SU-DHL-6 (cell line): ENCODE results near the gene L3MBTL4.
"Not testable (repeated sequence)": the region's sequence is repeated elsewhere in the genome, so short reads cannot be mapped to it uniquely, and the experiment has no call there.

Source experiments
- H2AFZ ChIP-seq: fragments of 200-600 bp; sonication (generic); 2 replicates; pipeline ENCODE4 v1.6.1; 2014; ENCODE audit warnings: low read depth, mild to moderate bottlenecking, moderate library complexity, mixed read lengths, antibody characterized with exemption, low read length; ENCODE audit not compliant: severe bottlenecking
- H3F3A ChIP-seq: fragments of 200-600 bp; shearing (Covaris generic); 2 replicates; pipeline ENCODE4 v1.6.0; 2016; ENCODE audit warnings: antibody characterized with exemption, mild to moderate bottlenecking; ENCODE audit not compliant: insufficient read depth
- H3K27ac ChIP-seq: fragments of 200-600 bp; sonication (generic); 2 replicates; pipeline ENCODE4 v1.5.1; 2016; ENCODE audit warnings: low read depth, mild to moderate bottlenecking, low read length, moderate library complexity, mixed read lengths
- H3K27me3 ChIP-seq: fragments of 200-600 bp; sonication (generic), shearing (Covaris generic); 2 replicates; pipeline ENCODE4 v1.6.0; 2014; ENCODE audit warnings: mild to moderate bottlenecking, low read length
- H3K36me3 ChIP-seq: fragments of 200-600 bp; sonication (generic); 2 replicates; pipeline ENCODE4 v1.6.1; 2014; ENCODE audit warnings: mild to moderate bottlenecking, low read length, mixed read lengths
- H3K4me2 ChIP-seq: fragments of 300-600, 200-600 bp; shearing (Covaris generic), sonication (generic); 2 replicates; pipeline ENCODE4 v1.6.0; 2014; ENCODE audit warnings: low read length, low read depth, mild to moderate bottlenecking; ENCODE audit not compliant: poor library complexity, severe bottlenecking
- H3K4me3 ChIP-seq: fragments of 200-600 bp; sonication (generic); 2 replicates; pipeline ENCODE4 v1.5.1; 2014; ENCODE audit warnings: antibody characterized with exemption, low read length, mild to moderate bottlenecking, mixed read lengths; ENCODE audit not compliant: insufficient read depth, poor library complexity, severe bottlenecking
- H3K79me2 ChIP-seq: fragments of 200-600 bp; sonication (generic); 2 replicates; pipeline ENCODE4 v1.6.1; 2014; ENCODE audit warnings: mild to moderate bottlenecking, low read length, moderate library complexity; ENCODE audit not compliant: insufficient read depth
- H3K9ac ChIP-seq: fragments of 200-600 bp; sonication (generic); 2 replicates; pipeline ENCODE4 v1.7.0; 2014; ENCODE audit warnings: mild to moderate bottlenecking, low read length
- H3K9me2 ChIP-seq: fragments of 200-600 bp; sonication (generic); replicated peaks from 2 replicates; pipeline ENCODE4 v1.6.1; 2014; ENCODE audit warnings: low read length; ENCODE audit not compliant: insufficient read depth
- H3K9me3 ChIP-seq: fragments of 200-600 bp; sonication (generic); 2 replicates; pipeline ENCODE4 v1.6.1; 2014; ENCODE audit warnings: low read length, mixed read lengths; ENCODE audit not compliant: insufficient read depth
- H4K20me1 ChIP-seq: fragments of 200-600 bp; sonication (generic); 2 replicates; pipeline ENCODE4 v1.6.1; 2014; ENCODE audit warnings: low read depth, mild to moderate bottlenecking, antibody characterized with exemption, low read length, moderate library complexity, mixed read lengths
- CTCF ChIP-seq: fragments of 200-600 bp; sonication (generic); IDR thresholded peaks from one replicate; pipeline ENCODE4 v1.5.1; 2017; ENCODE audit warnings: antibody characterized with exemption, mild to moderate bottlenecking, low read length, moderate library complexity; ENCODE audit not compliant: insufficient read depth, poor library complexity, severe bottlenecking
- EZH2phosphoT487 ChIP-seq: fragments of 200-600 bp; sonication (generic), shearing (Covaris generic); conservative IDR thresholded peaks from 2 replicates; pipeline ENCODE4 v1.6.1; 2018; ENCODE audit warnings: mild to moderate bottlenecking, antibody characterized with exemption, low read length, moderate library complexity, mixed read lengths

Gene L3MBTL4

GRCh38 chr18:6266212-6266611 lies 148.5 kb downstream of the L3MBTL4 start:
- no peak overlapping the region for H3K9ac ChIP-seq

GRCh38 chr18:6261938-6262337 lies 152.8 kb downstream of the L3MBTL4 start:
- H3K4me2 ChIP-seq, result no peak overlapping the region
- TF ChIP-seq CTCF (no peak), EZH2phosphoT487 (no peak)

More at GRCh38 chr18:6266212-6266611, 148.5 kb downstream of the L3MBTL4 start:
- H3K9me2 ChIP-seq, result no peaks in the 10 kb centered on the region
- H3F3A ChIP-seq, result no peaks in the 10 kb centered on the region
- no peaks in the 10 kb centered on the region for H3K9me3 ChIP-seq
- no peak overlapping the region for H3K4me2 ChIP-seq
- H3K79me2 ChIP-seq, result no peaks in the 10 kb centered on the region
- no peak for TF ChIP-seq CTCF
- no peaks in the 10 kb centered on the region for H4K20me1 ChIP-seq
- H3K27ac ChIP-seq, result no peak overlapping the region
- no peak overlapping the region for H3K4me3 ChIP-seq
- H3K27me3 ChIP-seq, result no peaks in the 10 kb centered on the region
- no peak overlapping the region for H2AFZ ChIP-seq
- no peaks in the 10 kb centered on the region for H3K36me3 ChIP-seq

GRCh38 chr18:6259324-6259723 lies 155.4 kb downstream of the L3MBTL4 start:
- H3K4me3 ChIP-seq, H3K27ac ChIP-seq, H3F3A ChIP-seq, H3K9me2 ChIP-seq, H2AFZ ChIP-seq, H3K79me2 ChIP-seq, H3K9me3 ChIP-seq, H3K36me3 ChIP-seq, H3K4me2 ChIP-seq, H3K27me3 ChIP-seq, H3K9ac ChIP-seq, H4K20me1 ChIP-seq: not testable (repeated sequence)

More at GRCh38 chr18:6261938-6262337, 152.8 kb downstream of the L3MBTL4 start:
- no peaks in the 10 kb centered on the region for H3K79me2 ChIP-seq
- H2AFZ ChIP-seq, result no peak overlapping the region
- no peak overlapping the region for H3K9ac ChIP-seq
- H3K9me3 ChIP-seq, result no peaks in the 10 kb centered on the region
- no peaks in the 10 kb centered on the region for H3K9me2 ChIP-seq
- no peak overlapping the region for H3K4me3 ChIP-seq
- no peaks in the 10 kb centered on the region for H3K36me3 ChIP-seq
- H3K27me3 ChIP-seq, result no peaks in the 10 kb centered on the region
- no peaks in the 10 kb centered on the region for H4K20me1 ChIP-seq
- no peak overlapping the region for H3K27ac ChIP-seq
- H3F3A ChIP-seq, result no peaks in the 10 kb centered on the region

GRCh38 chr18:6257950-6258349 lies 156.8 kb downstream of the L3MBTL4 start:
- H3K4me3 ChIP-seq, result no peak overlapping the region
- no peaks in the 10 kb centered on the region for H4K20me1 ChIP-seq
- no peaks in the 10 kb centered on the region for H3K27me3 ChIP-seq
- H3K36me3 ChIP-seq, result no peaks in the 10 kb centered on the region
- H3K9ac ChIP-seq, result no peak overlapping the region
- TF ChIP-seq CTCF (no peak), EZH2phosphoT487 (no peak)
- H3K79me2 ChIP-seq, result no peaks in the 10 kb centered on the region
- no peak overlapping the region for H3K27ac ChIP-seq
- H3F3A ChIP-seq, result no peaks in the 10 kb centered on the region
- no peak overlapping the region for H3K4me2 ChIP-seq
- no peaks in the 10 kb centered on the region for H3K9me3 ChIP-seq
- H3K9me2 ChIP-seq, result no peaks in the 10 kb centered on the region
- no peak overlapping the region for H2AFZ ChIP-seq
